ENCODE data around the gene C15orf62.

GRCh38 chr15:40782609-40783227 is 12.9 kb downstream of the C15orf62 start:
- peak; percentile 6 to 59 (median 26) for TF ChIP-seq CTCF (IDR thresholded peaks at IDR 0.05)
- TF ChIP-seq POLR2A (IDR thresholded peaks at IDR 0.05), result no peak

Data from tibial nerve (tissue), 3 donors.